Measurements from ENCODE around the gene MTRFR. TPM values are rescaled to one million over a fixed set of nuclear protein-coding genes. Genes with fewer than 3 reads are reported as not detected.
"Not testable (repeated sequence)": the region's sequence is repeated elsewhere in the genome, so short reads cannot be mapped to it uniquely, and the experiment has no call there.

MTRFR gene
- total RNA-seq, 1 donor from 2014 or later, result 0.85 TPM

DNA sequence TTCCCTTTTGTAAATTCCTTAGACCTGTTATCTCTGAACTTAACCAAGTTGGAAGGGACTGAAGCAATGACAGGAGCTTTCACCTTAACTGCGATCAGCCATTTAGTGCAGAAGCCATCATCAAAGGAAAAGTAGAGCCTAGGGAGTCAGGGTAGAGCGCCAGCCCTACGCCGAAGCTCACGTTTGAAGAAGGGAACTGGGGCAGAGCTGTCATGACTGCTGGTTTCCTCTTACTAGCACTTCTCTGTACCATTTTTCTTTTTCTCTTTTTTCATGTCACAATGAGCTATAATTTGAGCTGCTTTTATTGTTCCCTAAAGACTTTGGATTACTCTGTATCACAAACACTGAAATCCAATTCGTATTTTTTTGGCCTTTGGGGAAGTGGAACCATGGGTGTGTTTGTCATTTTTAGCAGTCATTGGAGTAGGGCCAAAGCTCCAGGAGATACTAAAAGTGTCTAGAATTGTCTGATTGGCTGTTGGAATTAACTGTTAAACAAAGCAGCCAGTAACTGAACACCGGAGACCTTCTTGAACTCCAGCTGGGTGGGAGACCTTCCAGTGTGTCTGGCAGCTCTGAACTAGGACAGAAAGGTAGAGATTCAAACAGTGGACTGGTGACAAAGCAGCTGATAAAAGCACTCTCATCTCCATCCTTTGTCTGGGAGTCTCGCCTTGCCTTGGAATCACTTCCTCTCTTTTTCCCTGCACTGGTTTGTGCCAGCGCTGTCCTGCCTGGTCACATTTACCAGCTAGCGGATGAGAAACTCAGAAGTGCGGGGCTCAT lies 9.1 kb downstream of the MTRFR start:
- H3K36me3 ChIP-seq, result peaks cover 3 to 4% of the 10 kb centered on the region in 2 donors
- TF ChIP-seq, protein P1, sequence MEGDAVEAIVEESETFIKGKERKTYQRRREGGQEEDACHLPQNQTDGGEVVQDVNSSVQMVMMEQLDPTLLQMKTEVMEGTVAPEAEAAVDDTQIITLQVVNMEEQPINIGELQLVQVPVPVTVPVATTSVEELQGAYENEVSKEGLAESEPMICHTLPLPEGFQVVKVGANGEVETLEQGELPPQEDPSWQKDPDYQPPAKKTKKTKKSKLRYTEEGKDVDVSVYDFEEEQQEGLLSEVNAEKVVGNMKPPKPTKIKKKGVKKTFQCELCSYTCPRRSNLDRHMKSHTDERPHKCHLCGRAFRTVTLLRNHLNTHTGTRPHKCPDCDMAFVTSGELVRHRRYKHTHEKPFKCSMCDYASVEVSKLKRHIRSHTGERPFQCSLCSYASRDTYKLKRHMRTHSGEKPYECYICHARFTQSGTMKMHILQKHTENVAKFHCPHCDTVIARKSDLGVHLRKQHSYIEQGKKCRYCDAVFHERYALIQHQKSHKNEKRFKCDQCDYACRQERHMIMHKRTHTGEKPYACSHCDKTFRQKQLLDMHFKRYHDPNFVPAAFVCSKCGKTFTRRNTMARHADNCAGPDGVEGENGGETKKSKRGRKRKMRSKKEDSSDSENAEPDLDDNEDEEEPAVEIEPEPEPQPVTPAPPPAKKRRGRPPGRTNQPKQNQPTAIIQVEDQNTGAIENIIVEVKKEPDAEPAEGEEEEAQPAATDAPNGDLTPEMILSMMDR (IDR thresholded peaks at IDR 0.05), result no peak
- intact Hi-C loops (cut with DNase I), result no loop called here
- H3K4me1 ChIP-seq, result peaks cover 5 to 6% of the 10 kb centered on the region in 2 donors
- no peaks in the 10 kb centered on the region for H3K9me3 ChIP-seq
- no peak overlapping the region for H3K27ac ChIP-seq
- no peaks in the 10 kb centered on the region for H3K27me3 ChIP-seq
- DNase-seq (ENCODE audit: low spot score in 2 of 2), result no peak
- H3K4me3 ChIP-seq, result no peak overlapping the region

DNA sequence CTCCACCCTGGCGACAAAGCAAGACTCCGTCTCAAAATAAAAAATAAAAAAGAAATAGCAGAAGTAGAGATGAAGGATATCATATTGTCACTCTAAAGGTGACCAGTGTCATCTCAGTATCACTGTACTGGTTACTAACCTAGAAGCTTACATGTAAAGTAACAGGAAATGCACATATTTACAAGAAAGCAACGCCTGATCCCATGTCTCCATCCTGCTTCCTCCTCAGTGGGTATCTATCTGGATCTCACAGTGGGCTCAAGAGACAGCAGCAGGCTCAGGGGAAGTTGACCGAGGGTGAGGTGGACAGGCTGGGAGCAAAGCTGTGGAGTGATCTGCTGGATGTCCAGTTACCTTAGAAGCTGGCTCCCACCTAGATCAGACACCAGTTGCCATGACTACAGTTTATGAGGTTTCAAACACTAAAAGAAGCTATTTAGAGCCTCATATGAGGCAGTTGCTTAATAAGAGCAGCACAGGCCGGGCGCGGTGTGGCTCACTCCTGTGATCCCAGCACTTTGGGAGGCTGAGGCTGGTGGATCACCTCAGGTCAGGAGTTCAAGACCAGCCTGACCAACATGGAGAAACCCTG lies 10.5 kb downstream of the MTRFR start:
- H3K4me1 ChIP-seq, result peaks cover 2 to 5% of the 10 kb centered on the region in 2 donors
- no peak overlapping the region for H3K27ac ChIP-seq
- no peak overlapping the region for H3K4me3 ChIP-seq
- intact Hi-C loops (cut with DNase I), result no loop called here
- DNase-seq (ENCODE audit: low spot score in 2 of 2), result no peak
- TF ChIP-seq, protein P1 (IDR thresholded peaks at IDR 0.05), result no peak
- peaks cover 3 to 4% of the 10 kb centered on the region in 2 donors for H3K36me3 ChIP-seq
- H3K27me3 ChIP-seq, result no peaks in the 10 kb centered on the region
- no peaks in the 10 kb centered on the region for H3K9me3 ChIP-seq

DNA sequence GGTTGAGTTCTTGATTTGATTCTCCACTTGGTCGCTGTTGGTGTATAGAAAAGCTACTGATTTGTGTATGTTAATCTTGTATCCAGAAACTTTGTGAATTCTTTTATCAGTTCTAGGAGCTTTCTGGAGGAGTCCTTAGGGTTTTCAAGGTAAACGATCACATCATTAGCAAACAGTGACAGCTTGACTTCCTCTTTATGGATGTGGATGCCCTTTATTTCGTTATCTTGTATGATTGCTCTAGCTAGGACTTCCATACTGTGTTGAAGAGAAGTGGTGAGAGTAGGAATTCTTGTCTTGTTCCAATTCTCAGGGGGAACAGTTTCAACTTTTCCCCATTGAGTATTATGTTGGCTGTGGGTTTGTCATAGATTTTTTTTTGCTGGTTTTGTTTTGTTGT lies 12.4 kb downstream of the MTRFR start:
- intact Hi-C loops (cut with DNase I), result no loop called here
- Histone ChIP-seq H3K27me3 (no peaks in the 10 kb centered on the region), H3K9me3 (no peaks in the 10 kb centered on the region), H3K27ac (no peak overlapping the region), H3K4me3 (no peak overlapping the region), H3K36me3 (peaks cover 4 to 6% of the 10 kb centered on the region in 2 donors), H3K4me1 (peaks cover 2 to 5% of the 10 kb centered on the region in 2 donors)
- no peak for DNase-seq (ENCODE audit: low spot score in 2 of 2)
- TF ChIP-seq, protein P1 (IDR thresholded peaks at IDR 0.05), result no peak

DNA sequence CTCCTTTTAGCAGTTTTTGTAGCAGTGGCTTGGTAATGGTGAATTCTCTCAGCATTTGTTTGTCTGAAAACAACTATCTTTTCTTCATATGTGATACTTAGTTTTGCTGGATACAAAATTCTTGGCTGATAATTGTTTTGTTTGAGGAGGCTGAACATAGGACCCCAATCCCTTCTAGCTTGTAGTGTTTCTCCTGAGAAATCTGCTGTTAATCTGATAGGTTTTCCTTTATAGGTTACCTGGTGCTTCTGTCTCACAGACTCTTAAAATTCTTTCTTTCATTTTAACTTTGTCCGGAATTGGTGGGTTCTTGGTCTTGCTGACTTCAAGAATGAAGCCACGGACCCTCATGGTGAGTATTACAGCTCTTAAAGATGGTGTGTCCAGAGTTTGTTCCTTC lies 14.9 kb downstream of the MTRFR start:
- H3K27me3 ChIP-seq; H3K4me1 ChIP-seq; H3K4me3 ChIP-seq; intact Hi-C loops (cut with DNase I); H3K27ac ChIP-seq; H3K9me3 ChIP-seq; DNase-seq (ENCODE audit: low spot score in 2 of 2); H3K36me3 ChIP-seq: not testable (repeated sequence)

DNA sequence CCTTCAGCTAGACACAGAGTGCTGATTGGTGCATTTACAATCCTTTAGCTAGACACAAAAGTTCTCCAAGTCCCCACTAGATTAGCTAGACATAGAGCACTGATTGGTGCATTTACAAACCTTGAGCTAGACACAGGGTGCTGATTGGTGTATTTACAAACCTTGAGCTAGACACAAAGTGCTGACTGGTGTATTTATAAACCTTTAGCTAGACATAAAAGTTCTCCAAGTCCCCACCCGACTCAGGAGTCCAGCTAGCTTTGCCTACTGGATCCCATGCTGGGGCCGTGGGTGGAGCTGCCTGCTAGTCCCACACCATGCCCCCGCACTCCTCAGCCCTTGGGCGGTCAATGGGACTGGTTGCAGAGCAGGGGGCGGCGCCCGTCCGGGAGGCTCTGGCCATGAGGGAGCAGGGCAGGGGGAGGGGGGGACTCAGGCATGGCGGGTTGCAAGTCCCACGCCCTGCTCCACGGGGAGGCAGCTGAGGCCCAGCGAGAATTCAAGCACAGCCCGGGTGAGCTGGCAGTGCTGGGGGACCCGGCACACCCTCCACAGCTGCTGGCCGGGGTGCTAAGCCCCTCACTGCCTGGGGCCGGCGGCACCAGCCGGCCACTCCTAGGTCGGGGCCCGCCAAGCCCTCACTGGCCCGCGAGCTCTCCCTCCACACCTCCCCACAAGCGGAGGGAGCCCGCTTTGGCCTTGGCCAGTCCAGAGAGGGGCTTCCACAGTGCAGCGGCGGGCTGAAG lies 15.9 kb downstream of the MTRFR start:
- DNase-seq (ENCODE audit: low spot score in 2 of 2); H3K4me3 ChIP-seq; H3K27me3 ChIP-seq; H3K36me3 ChIP-seq; H3K4me1 ChIP-seq; H3K27ac ChIP-seq; intact Hi-C loops (cut with DNase I); H3K9me3 ChIP-seq: not testable (repeated sequence)

DNA sequence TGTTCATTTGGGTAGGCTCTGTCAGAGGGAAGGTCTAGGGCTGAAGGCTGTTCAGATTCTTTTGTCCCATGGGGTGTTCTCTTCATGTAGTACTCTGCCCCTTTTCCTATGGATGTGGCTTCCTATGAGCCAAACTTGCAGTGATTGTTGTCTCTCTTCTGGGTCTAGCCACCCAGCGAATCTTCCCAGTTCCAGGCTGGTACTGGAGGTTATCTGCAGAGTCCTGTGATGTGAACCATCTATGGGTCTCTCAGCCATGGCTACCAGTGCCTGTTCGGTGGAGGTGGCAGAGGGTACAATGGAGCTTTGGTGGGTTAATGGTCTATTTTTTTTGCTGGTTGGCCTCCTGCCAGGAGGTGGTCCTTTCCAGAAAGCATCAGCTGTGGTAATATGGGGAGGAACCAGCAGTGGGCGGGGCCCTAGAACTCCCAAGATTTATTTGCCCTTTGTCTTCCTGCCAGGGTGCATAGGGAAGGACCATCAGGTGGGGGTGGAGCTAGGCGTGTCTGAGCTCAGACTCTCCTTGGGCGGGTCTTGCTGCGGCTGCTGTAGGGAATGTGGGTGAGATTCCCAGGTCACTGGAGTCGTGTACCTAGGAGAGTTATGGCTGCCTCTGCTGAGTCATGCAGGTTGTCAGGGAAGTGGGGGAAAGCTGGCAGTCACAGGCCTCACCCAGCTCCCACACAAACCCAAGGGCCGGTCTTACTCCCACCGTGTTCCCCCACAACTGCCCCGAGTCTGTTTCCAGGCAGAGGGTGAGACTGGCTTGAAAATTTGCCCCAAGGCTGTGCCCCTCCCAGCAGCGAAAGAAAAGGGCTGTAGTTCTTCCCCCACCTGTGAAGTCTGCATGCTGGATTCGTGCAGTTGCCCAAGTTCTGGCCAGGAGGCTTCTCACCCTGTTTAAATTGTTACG lies 17.5 kb downstream of the MTRFR start:
- Histone ChIP-seq H3K27me3 (no peaks in the 10 kb centered on the region), H3K27ac (no peak overlapping the region), H3K36me3 (peaks cover 13 to 14% of the 10 kb centered on the region in 2 donors), H3K4me3 (no peak overlapping the region), H3K4me1 (peaks cover 5 to 8% of the 10 kb centered on the region in 2 donors), H3K9me3 (no peaks in the 10 kb centered on the region)
- intact Hi-C loops (cut with DNase I), result no loop called here
- TF ChIP-seq, protein P1 (IDR thresholded peaks at IDR 0.05), result no peak
- DNase-seq (ENCODE audit: low spot score in 2 of 2), result no peak
